Daoy (cell line): ENCODE data around the gene SRRM4. TPM values are rescaled to one million over a fixed set of nuclear protein-coding genes. Genes with fewer than 3 reads are reported as not detected.

ENCODE experiments used
- DNase-seq: peaks from one replicate; pipeline ENCODE4 v3.0.0-alpha.2; 2015; ENCODE audit warnings: low read depth
- total RNA-seq: library from RNA; depleted of rRNA; stranded (reverse); fragments of >200 nt; shearing (Covaris generic); gene quantifications from 2 replicates; pipeline ENCODE4 v1.2.3, GENCODE V29; 2014

Gene SRRM4
- total RNA-seq, 1 experiment from 2014 or later = not detected

- peak; percentile 44 for DNase-seq
Observed at GRCh38 chr12:119115296-119115905, 134.1 kb downstream of the SRRM4 start.

GRCh38 chr12:119117936-119118335 lies 136.6 kb downstream of the SRRM4 start:
- no peak for DNase-seq

GRCh38 chr12:119118625-119119024 lies 137.3 kb downstream of the SRRM4 start:
- DNase-seq = no peak

GRCh38 chr12:119122047-119122446 lies 140.7 kb downstream of the SRRM4 start:
- no peak for DNase-seq

GRCh38 chr12:119122751-119123150 lies 141.4 kb downstream of the SRRM4 start:
- DNase-seq = no peak

- DNase-seq = no peak
Observed at GRCh38 chr12:119128527-119128926, 147.2 kb downstream of the SRRM4 start.

GRCh38 chr12:119129827-119130434 lies 148.6 kb downstream of the SRRM4 start:
- no peak for DNase-seq

- DNase-seq = no peak
Observed at GRCh38 chr12:119130523-119130922, 149.2 kb downstream of the SRRM4 start.

GRCh38 chr12:119134284-119135072 lies 153.1 kb downstream of the SRRM4 start:
- no peak for DNase-seq

GRCh38 chr12:119136811-119137410 lies 155.6 kb downstream of the SRRM4 start:
- DNase-seq = no peak

- DNase-seq = no peak
Observed at GRCh38 chr12:119139448-119139847, 158.1 kb downstream of the SRRM4 start.

GRCh38 chr12:119145367-119145766 lies 164.0 kb downstream of the SRRM4 start:
- no peak for DNase-seq

GRCh38 chr12:119147847-119148448 lies 166.6 kb downstream of the SRRM4 start:
- no peak for DNase-seq

- no peak for DNase-seq
Observed at GRCh38 chr12:119149270-119149669, 167.9 kb downstream of the SRRM4 start.

GRCh38 chr12:119151445-119152026 lies 170.2 kb downstream of the SRRM4 start:
- no peak for DNase-seq

- peak; percentile 79 for DNase-seq
Observed at GRCh38 chr12:119153477-119154434, 172.4 kb downstream of the SRRM4 start.

- DNase-seq = peak; percentile 66
Observed at GRCh38 chr12:119154435-119154818, 173.1 kb downstream of the SRRM4 start.

- DNase-seq = peak; percentile 34
Observed at GRCh38 chr12:119156401-119157044, 175.2 kb downstream of the SRRM4 start.

GRCh38 chr12:119157528-119157927 lies 176.2 kb downstream of the SRRM4 start:
- DNase-seq = no peak

- DNase-seq = no peak
Observed at GRCh38 chr12:119157978-119158377, 176.6 kb downstream of the SRRM4 start.
